ENCODE data around the gene LONRF3.
"Not testable (repeated sequence)": the region's sequence is repeated elsewhere in the genome, so short reads cannot be mapped to it uniquely, and the experiment has no call there.

Gene LONRF3

GRCh38 chrX:118988911-118989310, 14.5 kb downstream of the LONRF3 start:
- no peak for DNase-seq

- no peak for DNase-seq
Measured at GRCh38 chrX:118989886-118990285, 15.5 kb downstream of the LONRF3 start.

- DNase-seq: no peak
Measured at GRCh38 chrX:118990512-118991227, 16.3 kb downstream of the LONRF3 start.

- DNase-seq: peak; percentile 23
Measured at GRCh38 chrX:118992441-118993121, 18.2 kb downstream of the LONRF3 start.

GRCh38 chrX:119003462-119003861, 29.0 kb downstream of the LONRF3 start:
- DNase-seq: no peak

- DNase-seq: peak; percentile 46
Measured at GRCh38 chrX:119004920-119005524, 30.6 kb downstream of the LONRF3 start.

- no peak for DNase-seq
Measured at GRCh38 chrX:119007189-119007770, 32.9 kb downstream of the LONRF3 start.

- peak; percentile 30 for DNase-seq
Measured at GRCh38 chrX:119008110-119008744, 33.8 kb downstream of the LONRF3 start.

- DNase-seq: no peak
Measured at GRCh38 chrX:119009071-119009470, 34.7 kb downstream of the LONRF3 start.

- no peak for DNase-seq
Measured at GRCh38 chrX:119010491-119010890, 36.1 kb downstream of the LONRF3 start.

- DNase-seq: no peak
Measured at GRCh38 chrX:119013164-119013563, 38.7 kb downstream of the LONRF3 start.

- peak; percentile 12 for DNase-seq
Measured at GRCh38 chrX:119015407-119016237, 41.2 kb downstream of the LONRF3 start.

- no peak for DNase-seq
Measured at GRCh38 chrX:119017077-119017476, 42.7 kb downstream of the LONRF3 start.

GRCh38 chrX:119025900-119026299, 51.5 kb downstream of the LONRF3 start:
- DNase-seq: no peak

- DNase-seq: not testable (repeated sequence)
Measured at GRCh38 chrX:119026344-119026743, 51.9 kb downstream of the LONRF3 start.

GRCh38 chrX:119027960-119028732, 53.7 kb downstream of the LONRF3 start:
- DNase-seq: not testable (repeated sequence)

GRCh38 chrX:119028733-119029330, 54.4 kb downstream of the LONRF3 start:
- no peak for DNase-seq

GRCh38 chrX:119029656-119030055, 55.2 kb downstream of the LONRF3 start:
- DNase-seq: not testable (repeated sequence)

GRCh38 chrX:119030990-119031389, 56.6 kb downstream of the LONRF3 start:
- DNase-seq: no peak

GRCh38 chrX:119036107-119037029, 62.0 kb downstream of the LONRF3 start:
- DNase-seq: no peak
